HepG2 (cell line): Measurements from ENCODE around the gene GADD45B. TPM values are rescaled to one million over a fixed set of nuclear protein-coding genes. Genes with fewer than 3 reads are reported as not detected.

Experiments used
- GATA4 ChIP-seq: sonication (generic); IDR thresholded peaks from 2 replicates; pipeline ENCODE4 v1.6.1; 2016; ENCODE audit warnings: antibody characterized with exemption, low read depth, borderline replicate concordance
- GMEB1 ChIP-seq: sonication (generic); formaldehyde crosslinking; IDR thresholded peaks from 2 replicates; pipeline ENCODE4 v1.5.1; 2020; ENCODE audit warnings: missing genetic modification reagents, mild to moderate bottlenecking, borderline replicate concordance
- GZF1 ChIP-seq: sonication (generic); formaldehyde crosslinking; IDR thresholded peaks from 2 replicates; pipeline ENCODE4 v1.5.1; 2020; ENCODE audit warnings: mild to moderate bottlenecking, missing genetic modification reagents
- HOXA9 ChIP-seq: sonication (generic); formaldehyde crosslinking; IDR thresholded peaks from 2 replicates; pipeline ENCODE4 v1.8.1; 2022; ENCODE audit warnings: missing genetic modification reagents, mild to moderate bottlenecking, moderate library complexity, borderline replicate concordance
- MAX ChIP-seq: IDR thresholded peaks from 2 replicates; pipeline ENCODE4 v1.6.1; 2012; ENCODE audit warnings: inconsistent platforms
- NCOA2 ChIP-seq: sonication (generic); formaldehyde crosslinking; IDR thresholded peaks from 2 replicates; pipeline ENCODE4 v1.8.0; 2022; ENCODE audit warnings: inconsistent platforms
- NCOA5 ChIP-seq: sonication (generic); formaldehyde crosslinking; IDR thresholded peaks from 2 replicates; pipeline ENCODE4 v1.4.0; 2020; ENCODE audit warnings: missing genetic modification reagents
- NR2F1 ChIP-seq, 2 experiments: fragments of 450-650 bp in 1 of 2; formaldehyde crosslinking in 1 of 2; IDR thresholded peaks; 2 replicates each; pipeline versions ENCODE4 v1.5.0 to v1.6.1; 2016 to 2020; ENCODE audit warnings: mild to moderate bottlenecking in 1 of 2, missing compliant biosample characterization in 1 of 2, missing genetic modification reagents in 1 of 2, moderate library complexity in 1 of 2
- STAG1 ChIP-seq: sonication (generic); formaldehyde crosslinking; IDR thresholded peaks from 2 replicates; pipeline ENCODE4 v1.4.0; 2020; ENCODE audit warnings: missing genetic modification reagents
- ZBTB26 ChIP-seq: IDR thresholded peaks from 2 replicates; pipeline ENCODE4 v1.6.1; 2016; ENCODE audit warnings: missing compliant biosample characterization, missing genetic modification reagents, borderline replicate concordance
- ZEB1 ChIP-seq: IDR thresholded peaks from 2 replicates; pipeline ENCODE4 v1.6.1; 2012; ENCODE audit warnings: mild to moderate bottlenecking, low read depth, inconsistent platforms; ENCODE audit not compliant: insufficient replicate concordance
- ZNF275 ChIP-seq: sonication (generic); formaldehyde crosslinking; IDR thresholded peaks from 2 replicates; pipeline ENCODE4 v1.8.0; 2022; ENCODE audit warnings: missing genetic modification reagents, mild to moderate bottlenecking, inconsistent platforms, borderline replicate concordance
- ZNF451 ChIP-seq: sonication (generic); formaldehyde crosslinking; IDR thresholded peaks from 2 replicates; pipeline ENCODE4 v1.5.0; 2020; ENCODE audit warnings: mild to moderate bottlenecking, missing genetic modification reagents
- ZNF598 ChIP-seq: sonication (generic); formaldehyde crosslinking; IDR thresholded peaks from 2 replicates; pipeline ENCODE4 v1.5.1; 2020; ENCODE audit warnings: mild to moderate bottlenecking, missing genetic modification reagents, borderline replicate concordance
- polyA plus RNA-seq, 8 experiments: library from polyadenylated mRNA; depleted of rRNA in 3 of 8; stranded (reverse) in 7 of 8; unstranded in 1 of 8; fragments of >200 nt; fragmentation: Illumina TruSeq in 4 of 8; extraction: Trizol in 4 of 8; gene quantifications; 2 replicates each; pipeline versions ENCODE4 v1.2.1 to v1.2.3, GENCODE V29; 2011 to 2016; ENCODE audit warnings: low read depth in 4 of 8, missing spikeins in 1 of 8, mixed read lengths in 1 of 8; ENCODE audit not compliant: insufficient read depth in 1 of 8
- total RNA-seq, 5 experiments: library from RNA; depleted of rRNA; stranded (reverse); fragments of >200 nt; fragmentation: Illumina TruSeq; extraction: Trizol; gene quantifications; 2 replicates each; pipeline ENCODE4 v1.2.3, GENCODE V29; 2016; ENCODE audit warnings: low read depth in 1 of 5
- TF ChIP-seq, protein P1 (sequence below): sonication (generic); formaldehyde crosslinking; IDR thresholded peaks from 2 replicates; pipeline ENCODE4 v1.5.1; 2020; ENCODE audit warnings: missing genetic modification reagents, mild to moderate bottlenecking, borderline replicate concordance
- TF ChIP-seq, protein P2 (sequence below): sonication (generic); formaldehyde crosslinking; IDR thresholded peaks from 2 replicates; pipeline ENCODE4 v1.4.0; 2020; ENCODE audit warnings: mild to moderate bottlenecking, missing genetic modification reagents
- TF ChIP-seq, protein P3 (sequence below): IDR thresholded peaks from 2 replicates; pipeline ENCODE4 v1.6.1; 2016; ENCODE audit warnings: low read depth, control low read depth

The GADD45B gene
- total and polyA plus RNA-seq, 2 of the 13 experiments (the other 11 are each of a cell fraction or from before 2014, with no cell fraction given), result 4.6 to 34.1 TPM

GRCh38 chr19:2462635-2463421, 13.1 kb upstream of the GADD45B start (continued):
- TF ChIP-seq, protein P1, sequence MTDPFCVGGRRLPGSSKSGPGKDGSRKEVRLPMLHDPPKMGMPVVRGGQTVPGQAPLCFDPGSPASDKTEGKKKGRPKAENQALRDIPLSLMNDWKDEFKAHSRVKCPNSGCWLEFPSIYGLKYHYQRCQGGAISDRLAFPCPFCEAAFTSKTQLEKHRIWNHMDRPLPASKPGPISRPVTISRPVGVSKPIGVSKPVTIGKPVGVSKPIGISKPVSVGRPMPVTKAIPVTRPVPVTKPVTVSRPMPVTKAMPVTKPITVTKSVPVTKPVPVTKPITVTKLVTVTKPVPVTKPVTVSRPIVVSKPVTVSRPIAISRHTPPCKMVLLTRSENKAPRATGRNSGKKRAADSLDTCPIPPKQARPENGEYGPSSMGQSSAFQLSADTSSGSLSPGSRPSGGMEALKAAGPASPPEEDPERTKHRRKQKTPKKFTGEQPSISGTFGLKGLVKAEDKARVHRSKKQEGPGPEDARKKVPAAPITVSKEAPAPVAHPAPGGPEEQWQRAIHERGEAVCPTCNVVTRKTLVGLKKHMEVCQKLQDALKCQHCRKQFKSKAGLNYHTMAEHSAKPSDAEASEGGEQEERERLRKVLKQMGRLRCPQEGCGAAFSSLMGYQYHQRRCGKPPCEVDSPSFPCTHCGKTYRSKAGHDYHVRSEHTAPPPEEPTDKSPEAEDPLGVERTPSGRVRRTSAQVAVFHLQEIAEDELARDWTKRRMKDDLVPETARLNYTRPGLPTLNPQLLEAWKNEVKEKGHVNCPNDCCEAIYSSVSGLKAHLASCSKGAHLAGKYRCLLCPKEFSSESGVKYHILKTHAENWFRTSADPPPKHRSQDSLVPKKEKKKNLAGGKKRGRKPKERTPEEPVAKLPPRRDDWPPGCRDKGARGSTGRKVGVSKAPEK (CRISPR knock-in tag), result no peak
- peak; percentile 53; the same call in 1 of the 2 replicates for TF ChIP-seq GZF1 (CRISPR knock-in tag)
- 0 out of 2 replicates have a peak, but pooled peaks have one; percentile 29 for TF ChIP-seq NCOA5 (CRISPR knock-in tag)
- peak; percentile 67 for TF ChIP-seq MAX
- TF ChIP-seq GMEB1 (CRISPR knock-in tag), result peak; percentile 62; the same call in 1 of the 2 replicates
- no peak for TF ChIP-seq STAG1 (CRISPR knock-in tag)
- no peak for TF ChIP-seq ZNF451
- no peak for TF ChIP-seq GATA4
- no peak; the same call in 1 of the 2 replicates for TF ChIP-seq HOXA9
- TF ChIP-seq ZEB1, result peak; percentile 93
- TF ChIP-seq NR2F1 (CRISPR knock-in tag; IDR thresholded peaks at IDR 0.05), result peak in 1 of 2 experiments; percentile 80; a peak in 2 of 4 replicates
- TF ChIP-seq, protein P2, sequence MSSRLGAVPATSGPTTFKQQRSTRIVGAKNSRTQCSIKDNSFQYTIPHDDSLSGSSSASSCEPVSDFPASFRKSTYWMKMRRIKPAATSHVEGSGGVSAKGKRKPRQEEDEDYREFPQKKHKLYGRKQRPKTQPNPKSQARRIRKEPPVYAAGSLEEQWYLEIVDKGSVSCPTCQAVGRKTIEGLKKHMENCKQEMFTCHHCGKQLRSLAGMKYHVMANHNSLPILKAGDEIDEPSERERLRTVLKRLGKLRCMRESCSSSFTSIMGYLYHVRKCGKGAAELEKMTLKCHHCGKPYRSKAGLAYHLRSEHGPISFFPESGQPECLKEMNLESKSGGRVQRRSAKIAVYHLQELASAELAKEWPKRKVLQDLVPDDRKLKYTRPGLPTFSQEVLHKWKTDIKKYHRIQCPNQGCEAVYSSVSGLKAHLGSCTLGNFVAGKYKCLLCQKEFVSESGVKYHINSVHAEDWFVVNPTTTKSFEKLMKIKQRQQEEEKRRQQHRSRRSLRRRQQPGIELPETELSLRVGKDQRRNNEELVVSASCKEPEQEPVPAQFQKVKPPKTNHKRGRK (CRISPR knock-in tag), result no peak
- TF ChIP-seq, protein P3, sequence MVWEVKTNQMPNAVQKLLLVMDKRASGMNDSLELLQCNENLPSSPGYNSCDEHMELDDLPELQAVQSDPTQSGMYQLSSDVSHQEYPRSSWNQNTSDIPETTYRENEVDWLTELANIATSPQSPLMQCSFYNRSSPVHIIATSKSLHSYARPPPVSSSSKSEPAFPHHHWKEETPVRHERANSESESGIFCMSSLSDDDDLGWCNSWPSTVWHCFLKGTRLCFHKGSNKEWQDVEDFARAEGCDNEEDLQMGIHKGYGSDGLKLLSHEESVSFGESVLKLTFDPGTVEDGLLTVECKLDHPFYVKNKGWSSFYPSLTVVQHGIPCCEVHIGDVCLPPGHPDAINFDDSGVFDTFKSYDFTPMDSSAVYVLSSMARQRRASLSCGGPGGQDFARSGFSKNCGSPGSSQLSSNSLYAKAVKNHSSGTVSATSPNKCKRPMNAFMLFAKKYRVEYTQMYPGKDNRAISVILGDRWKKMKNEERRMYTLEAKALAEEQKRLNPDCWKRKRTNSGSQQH (CRISPR knock-in tag), result no peak
- TF ChIP-seq ZNF275 (CRISPR knock-in tag), result peak; percentile 83; the same call in 1 of the 2 replicates
- no peak for TF ChIP-seq ZNF598 (CRISPR knock-in tag)
- TF ChIP-seq NCOA2 (CRISPR knock-in tag), result peak; percentile 76
- peak; percentile 100 for TF ChIP-seq ZBTB26 (CRISPR knock-in tag)
